CD4-positive, alpha-beta T cell treated with Interleukin-10 for 1 hour (primary cell): Measurements from ENCODE around the gene GRIK2.

Experiments used
- DNase-seq: peaks from one replicate; pipeline ENCODE4 v3.0.0-alpha.2; 2020

The GRIK2 gene

GRCh38 chr6:101458826-101459225, 65.3 kb downstream of the GRIK2 start:
- DNase-seq: no peak

GRCh38 chr6:101462576-101462975, 69.1 kb downstream of the GRIK2 start:
- no peak for DNase-seq

GRCh38 chr6:101465863-101466262, 72.4 kb downstream of the GRIK2 start:
- no peak for DNase-seq

- DNase-seq: no peak
Measured at GRCh38 chr6:101477436-101477835, 83.9 kb downstream of the GRIK2 start.

- no peak for DNase-seq
Measured at GRCh38 chr6:101478891-101479290, 85.4 kb downstream of the GRIK2 start.

- DNase-seq: no peak
Measured at GRCh38 chr6:101482606-101483005, 89.1 kb downstream of the GRIK2 start.

GRCh38 chr6:101484781-101485180, 91.3 kb downstream of the GRIK2 start:
- no peak for DNase-seq

GRCh38 chr6:101486124-101486523, 92.6 kb downstream of the GRIK2 start:
- DNase-seq: no peak

- no peak for DNase-seq
Measured at GRCh38 chr6:101486726-101487125, 93.2 kb downstream of the GRIK2 start.

- no peak for DNase-seq
Measured at GRCh38 chr6:101489456-101489855, 95.9 kb downstream of the GRIK2 start.

GRCh38 chr6:101490857-101491256, 97.3 kb downstream of the GRIK2 start:
- no peak for DNase-seq

GRCh38 chr6:101502818-101503217, 109.3 kb downstream of the GRIK2 start:
- no peak for DNase-seq

GRCh38 chr6:101509536-101509935, 116.0 kb downstream of the GRIK2 start:
- no peak for DNase-seq

GRCh38 chr6:101513181-101513580, 119.7 kb downstream of the GRIK2 start:
- no peak for DNase-seq

- DNase-seq: no peak
Measured at GRCh38 chr6:101516578-101516977, 123.1 kb downstream of the GRIK2 start.

- no peak for DNase-seq
Measured at GRCh38 chr6:101517632-101518031, 124.1 kb downstream of the GRIK2 start.

GRCh38 chr6:101522254-101522653, 128.7 kb downstream of the GRIK2 start:
- DNase-seq: no peak

- no peak for DNase-seq
Measured at GRCh38 chr6:101527467-101527866, 134.0 kb downstream of the GRIK2 start.

GRCh38 chr6:101528801-101529200, 135.3 kb downstream of the GRIK2 start:
- no peak for DNase-seq

GRCh38 chr6:101531538-101531937, 138.0 kb downstream of the GRIK2 start:
- DNase-seq: no peak

GRCh38 chr6:101534386-101534785, 140.9 kb downstream of the GRIK2 start:
- no peak for DNase-seq

GRCh38 chr6:101534821-101535220, 141.3 kb downstream of the GRIK2 start:
- no peak for DNase-seq

GRCh38 chr6:101537753-101538316, 144.3 kb downstream of the GRIK2 start:
- DNase-seq: no peak

GRCh38 chr6:101539510-101540245, 146.2 kb downstream of the GRIK2 start:
- DNase-seq: no peak

GRCh38 chr6:101541894-101542293, 148.4 kb downstream of the GRIK2 start:
- no peak for DNase-seq
